Neural cell (in vitro differentiated cells): Measurements from ENCODE around the gene MAD1L1. TPM values are rescaled to one million over a fixed set of nuclear protein-coding genes. Genes with fewer than 3 reads are reported as not detected.

Experiments used
- H2AFZ ChIP-seq: fragments of 200-600, 300-800 bp; sonication (generic), shearing (Covaris generic); 2 replicates; pipeline ENCODE4 v1.6.0; 2014; ENCODE audit warnings: low read depth, mild to moderate bottlenecking, antibody characterized with exemption, low read length, moderate library complexity
- H3F3A ChIP-seq: fragments of 200-600 bp; shearing (Covaris generic); 2 replicates; pipeline ENCODE4 v1.6.1; 2016; ENCODE audit warnings: mild to moderate bottlenecking, moderate library complexity, mixed read lengths, antibody characterized with exemption, low read length; ENCODE audit not compliant: insufficient read depth, poor library complexity, severe bottlenecking
- H3K27ac ChIP-seq: fragments of 200-600, 300-800 bp; sonication (generic), shearing (Covaris generic); 2 replicates; pipeline ENCODE4 v1.5.1; 2014; ENCODE audit warnings: mild to moderate bottlenecking, low read length, moderate library complexity
- H3K27me3 ChIP-seq: fragments of 300-800, 200-600 bp; sonication (generic), shearing (Covaris generic); 2 replicates; pipeline ENCODE4 v1.6.0; 2014; ENCODE audit warnings: mild to moderate bottlenecking, low read depth, low read length, moderate library complexity; ENCODE audit not compliant: insufficient read depth
- H3K36me3 ChIP-seq: fragments of 300-800, 200-600 bp; sonication (generic), shearing (Covaris generic); 2 replicates; pipeline ENCODE4 v1.5.1; 2014; ENCODE audit warnings: mild to moderate bottlenecking, antibody characterized with exemption, low read length, moderate library complexity; ENCODE audit not compliant: insufficient read depth
- H3K4me2 ChIP-seq: fragments of 300-800, 200-600 bp; sonication (generic), shearing (Covaris generic); 2 replicates; pipeline ENCODE4 v1.6.0; 2014; ENCODE audit warnings: mild to moderate bottlenecking, low read length
- H3K4me3 ChIP-seq: fragments of 300-800, 200-600 bp; sonication (generic), shearing (Covaris generic); 2 replicates; pipeline ENCODE4 v1.5.1; 2014; ENCODE audit warnings: mild to moderate bottlenecking, low read length, moderate library complexity
- H3K79me2 ChIP-seq: fragments of 200-600 bp; shearing (Covaris generic); replicated peaks from 2 replicates; pipeline ENCODE4 v1.6.0; 2014; ENCODE audit warnings: mild to moderate bottlenecking, low read length, moderate library complexity; ENCODE audit not compliant: insufficient read depth
- H3K9ac ChIP-seq: fragments of 300-800, 200-600 bp; sonication (generic), shearing (Covaris generic); 2 replicates; pipeline ENCODE4 v1.6.1; 2016; ENCODE audit warnings: mild to moderate bottlenecking, low read length, mixed read lengths
- H3K9me2 ChIP-seq: fragments of 200-600 bp; shearing (Covaris generic); 2 replicates; pipeline ENCODE4 v1.6.1; 2016; ENCODE audit warnings: mild to moderate bottlenecking, low read length, mixed read lengths; ENCODE audit not compliant: insufficient read depth
- H3K9me3 ChIP-seq: fragments of 200-600, 300-800 bp; sonication (generic), shearing (Covaris generic); 2 replicates; pipeline ENCODE4 v1.6.1; 2016; ENCODE audit warnings: mild to moderate bottlenecking, mixed run types, low read length, moderate library complexity, mixed read lengths
- H4K20me1 ChIP-seq: fragments of 200-600 bp; shearing (Covaris generic); 2 replicates; pipeline ENCODE4 v1.6.1; 2016; ENCODE audit warnings: mild to moderate bottlenecking, mixed run types; ENCODE audit not compliant: insufficient read depth
- EP300 ChIP-seq: fragments of 450-650 bp; conservative IDR thresholded peaks from 2 replicates; pipeline ENCODE4 v1.6.1; 2014; ENCODE audit warnings: antibody characterized with exemption, mild to moderate bottlenecking, moderate library complexity; ENCODE audit not compliant: poor library complexity, severe bottlenecking
- EZH2 ChIP-seq: fragments of 200-600, 300-800 bp; shearing (Covaris generic), sonication (generic); IDR thresholded peaks from 2 replicates; pipeline ENCODE4 v1.6.1; 2014; ENCODE audit warnings: antibody characterized with exemption, low read length, borderline replicate concordance, mild to moderate bottlenecking; ENCODE audit not compliant: insufficient read depth, poor library complexity, severe bottlenecking
- MXI1 ChIP-seq: fragments of 450-650 bp; conservative IDR thresholded peaks from 2 replicates; pipeline ENCODE4 v1.6.1; 2014; ENCODE audit warnings: antibody characterized with exemption, mild to moderate bottlenecking; ENCODE audit not compliant: poor library complexity, severe bottlenecking
- POLR2AphosphoS5 ChIP-seq: IDR thresholded peaks from 2 replicates; pipeline ENCODE4 v1.6.1; 2012
- RAD21 ChIP-seq: fragments of 450-650 bp; conservative IDR thresholded peaks from 2 replicates; pipeline ENCODE4 v1.6.1; 2014; ENCODE audit warnings: antibody characterized with exemption, mild to moderate bottlenecking, moderate library complexity
- SMC3 ChIP-seq: fragments of 450-650 bp; conservative IDR thresholded peaks from 2 replicates; pipeline ENCODE4 v1.6.1; 2014; ENCODE audit warnings: antibody characterized with exemption, mild to moderate bottlenecking, moderate library complexity; ENCODE audit not compliant: poor library complexity
- TAF1 ChIP-seq: IDR thresholded peaks from 2 replicates; pipeline ENCODE4 v1.6.1; 2012; ENCODE audit warnings: low read depth
- polyA plus RNA-seq: library from polyadenylated mRNA; depleted of rRNA; stranded (reverse); fragments of >200 nt; gene quantifications from 2 replicates; pipeline ENCODE4 v1.2.3, GENCODE V29; 2014
- TF ChIP-seq, protein P1 (sequence below): IDR thresholded peaks from 2 replicates; pipeline ENCODE4 v1.6.1; 2012; ENCODE audit warnings: borderline replicate concordance
- TF ChIP-seq, protein P2 (sequence below): fragments of 450-650 bp; IDR thresholded peaks from 2 replicates; pipeline ENCODE4 v1.5.1; 2014; ENCODE audit warnings: antibody characterized with exemption, mild to moderate bottlenecking, moderate library complexity; ENCODE audit not compliant: poor library complexity, severe bottlenecking

The MAD1L1 gene
- polyA plus RNA-seq, 1 donor from 2014 or later, result 31.4 TPM

DNA sequence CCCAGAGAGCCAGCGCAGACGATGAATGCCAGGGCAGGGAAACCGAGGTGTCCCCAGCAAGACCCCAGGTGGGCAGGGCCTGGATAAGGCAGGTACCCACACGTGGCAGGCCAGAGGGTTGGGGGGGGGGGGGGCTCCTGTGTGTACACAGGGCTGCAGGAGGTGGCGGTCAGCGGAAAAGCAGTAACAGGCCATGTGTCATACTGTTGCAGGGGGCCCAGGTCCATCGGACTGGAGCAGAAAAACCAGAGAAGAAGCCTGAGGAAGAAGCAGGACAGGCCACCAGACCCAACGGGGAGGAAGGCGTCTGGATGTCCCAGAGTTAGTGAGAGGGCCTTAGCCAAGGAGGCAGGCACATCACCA is 116.3 kb downstream of the MAD1L1 start (continued):
- TF ChIP-seq, protein P1, sequence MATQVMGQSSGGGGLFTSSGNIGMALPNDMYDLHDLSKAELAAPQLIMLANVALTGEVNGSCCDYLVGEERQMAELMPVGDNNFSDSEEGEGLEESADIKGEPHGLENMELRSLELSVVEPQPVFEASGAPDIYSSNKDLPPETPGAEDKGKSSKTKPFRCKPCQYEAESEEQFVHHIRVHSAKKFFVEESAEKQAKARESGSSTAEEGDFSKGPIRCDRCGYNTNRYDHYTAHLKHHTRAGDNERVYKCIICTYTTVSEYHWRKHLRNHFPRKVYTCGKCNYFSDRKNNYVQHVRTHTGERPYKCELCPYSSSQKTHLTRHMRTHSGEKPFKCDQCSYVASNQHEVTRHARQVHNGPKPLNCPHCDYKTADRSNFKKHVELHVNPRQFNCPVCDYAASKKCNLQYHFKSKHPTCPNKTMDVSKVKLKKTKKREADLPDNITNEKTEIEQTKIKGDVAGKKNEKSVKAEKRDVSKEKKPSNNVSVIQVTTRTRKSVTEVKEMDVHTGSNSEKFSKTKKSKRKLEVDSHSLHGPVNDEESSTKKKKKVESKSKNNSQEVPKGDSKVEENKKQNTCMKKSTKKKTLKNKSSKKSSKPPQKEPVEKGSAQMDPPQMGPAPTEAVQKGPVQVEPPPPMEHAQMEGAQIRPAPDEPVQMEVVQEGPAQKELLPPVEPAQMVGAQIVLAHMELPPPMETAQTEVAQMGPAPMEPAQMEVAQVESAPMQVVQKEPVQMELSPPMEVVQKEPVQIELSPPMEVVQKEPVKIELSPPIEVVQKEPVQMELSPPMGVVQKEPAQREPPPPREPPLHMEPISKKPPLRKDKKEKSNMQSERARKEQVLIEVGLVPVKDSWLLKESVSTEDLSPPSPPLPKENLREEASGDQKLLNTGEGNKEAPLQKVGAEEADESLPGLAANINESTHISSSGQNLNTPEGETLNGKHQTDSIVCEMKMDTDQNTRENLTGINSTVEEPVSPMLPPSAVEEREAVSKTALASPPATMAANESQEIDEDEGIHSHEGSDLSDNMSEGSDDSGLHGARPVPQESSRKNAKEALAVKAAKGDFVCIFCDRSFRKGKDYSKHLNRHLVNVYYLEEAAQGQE, result no peak
- no peak for TF ChIP-seq EZH2

DNA sequence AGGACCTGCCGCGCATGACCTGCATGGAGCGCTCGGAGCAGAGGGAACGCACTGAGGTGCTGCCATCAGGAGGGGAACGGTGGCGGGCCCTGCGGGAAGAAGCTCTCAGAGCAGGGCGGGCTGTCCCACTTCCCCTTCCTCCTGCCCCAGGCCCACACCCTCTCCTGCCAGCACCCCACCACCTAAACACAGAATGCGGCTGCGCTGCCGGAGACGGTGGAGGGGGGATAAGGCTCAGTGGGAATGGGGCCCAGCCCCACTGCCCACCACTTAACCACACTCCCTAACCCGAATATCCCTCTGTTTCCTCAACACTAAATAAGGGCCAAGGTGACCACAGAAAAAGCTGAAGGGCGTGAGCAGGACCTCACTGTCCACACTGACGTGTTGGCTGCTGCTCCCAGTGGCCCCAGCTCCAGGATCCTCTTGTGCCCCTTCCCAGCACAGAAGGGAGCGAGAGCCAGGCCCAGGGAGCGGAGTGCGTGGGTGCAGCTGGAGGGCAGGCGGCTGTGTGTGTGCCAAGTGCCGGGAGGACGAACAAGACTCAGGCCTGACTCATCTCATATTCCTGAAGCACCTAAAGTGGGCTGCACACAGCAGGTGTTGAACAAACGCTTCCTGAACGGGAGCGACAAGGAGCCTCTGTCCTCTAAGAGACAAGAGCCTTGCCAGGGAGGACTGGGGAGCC is 116.8 kb downstream of the MAD1L1 start:
- Histone ChIP-seq H4K20me1 (no peaks in the 10 kb centered on the region), H3K27me3 (no peaks in the 10 kb centered on the region), H3K36me3 (no peaks in the 10 kb centered on the region), H3K9ac (no peak overlapping the region), H2AFZ (no peak overlapping the region), H3K4me3 (no peak overlapping the region), H3K27ac (no peak overlapping the region), H3K4me2 (no peak overlapping the region), H3K9me3 (no peaks in the 10 kb centered on the region), H3F3A (no peaks in the 10 kb centered on the region), H3K9me2 (no peaks in the 10 kb centered on the region), H3K79me2 (no peaks in the 10 kb centered on the region)
- TF ChIP-seq EZH2, result no peak
- TF ChIP-seq, protein P2, sequence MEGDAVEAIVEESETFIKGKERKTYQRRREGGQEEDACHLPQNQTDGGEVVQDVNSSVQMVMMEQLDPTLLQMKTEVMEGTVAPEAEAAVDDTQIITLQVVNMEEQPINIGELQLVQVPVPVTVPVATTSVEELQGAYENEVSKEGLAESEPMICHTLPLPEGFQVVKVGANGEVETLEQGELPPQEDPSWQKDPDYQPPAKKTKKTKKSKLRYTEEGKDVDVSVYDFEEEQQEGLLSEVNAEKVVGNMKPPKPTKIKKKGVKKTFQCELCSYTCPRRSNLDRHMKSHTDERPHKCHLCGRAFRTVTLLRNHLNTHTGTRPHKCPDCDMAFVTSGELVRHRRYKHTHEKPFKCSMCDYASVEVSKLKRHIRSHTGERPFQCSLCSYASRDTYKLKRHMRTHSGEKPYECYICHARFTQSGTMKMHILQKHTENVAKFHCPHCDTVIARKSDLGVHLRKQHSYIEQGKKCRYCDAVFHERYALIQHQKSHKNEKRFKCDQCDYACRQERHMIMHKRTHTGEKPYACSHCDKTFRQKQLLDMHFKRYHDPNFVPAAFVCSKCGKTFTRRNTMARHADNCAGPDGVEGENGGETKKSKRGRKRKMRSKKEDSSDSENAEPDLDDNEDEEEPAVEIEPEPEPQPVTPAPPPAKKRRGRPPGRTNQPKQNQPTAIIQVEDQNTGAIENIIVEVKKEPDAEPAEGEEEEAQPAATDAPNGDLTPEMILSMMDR, result no peak
- no peak for TF ChIP-seq RAD21
- no peak for TF ChIP-seq POLR2AphosphoS5
- no peak for TF ChIP-seq EP300
- TF ChIP-seq, protein P1, result no peak
- TF ChIP-seq SMC3, result no peak
- no peak for TF ChIP-seq TAF1
- TF ChIP-seq MXI1, result no peak
